K562 (cell line): ENCODE results near the gene WWP2.

Source experiments
- E2F1 ChIP-seq: sonication (generic); formaldehyde crosslinking; IDR thresholded peaks from 2 replicates; pipeline ENCODE4 v1.8.1; 2023; ENCODE audit warnings: mild to moderate bottlenecking, missing genetic modification reagents, moderate library complexity
- PHF8 ChIP-seq: fragments of 200-600 bp; sonication (generic); IDR thresholded peaks from 2 replicates; pipeline ENCODE4 v1.6.1; 2012; ENCODE audit warnings: mixed run types, mild to moderate bottlenecking, inconsistent platforms, low read length, moderate library complexity, borderline replicate concordance
- SETDB1 ChIP-seq: IDR thresholded peaks from one replicate; pipeline ENCODE4 v1.6.1; 2012; ENCODE audit warnings: low read length, control low read depth, inconsistent platforms
- USF1 ChIP-seq: sonication (generic); formaldehyde crosslinking; IDR thresholded peaks from 2 replicates; pipeline ENCODE4 v1.9.0; 2022; ENCODE audit warnings: mild to moderate bottlenecking, missing genetic modification reagents
- USF2 ChIP-seq: sonication (generic); formaldehyde crosslinking; IDR thresholded peaks from 2 replicates; pipeline ENCODE4 v1.5.0; 2020; ENCODE audit warnings: missing genetic modification reagents

- TF ChIP-seq USF1 (no peak), USF2 (CRISPR knock-in tag) (no peak), E2F1 (CRISPR knock-in tag) (no peak), SETDB1 (no peak), PHF8 (no peak)
Observed at GRCh38 chr16:69885722-69886121, 123.6 kb downstream of the WWP2 start.
